K562 (cell line): ENCODE measurements around the gene FADD. TPM values are rescaled to one million over a fixed set of nuclear protein-coding genes. Genes with fewer than 3 reads are reported as not detected.

Source experiments
- ATAC-seq: fragments of 200-7000 bp; cut with Tn5 transposase; 3 replicates; pipeline ENCODE4 v1.9.1; 2020; ENCODE audit warnings: moderate library complexity
- BruUV-seq: library from RNA; stranded (reverse); fragments of 400-500 nt; replicated peaks from 2 replicates; lab custom pipeline; 2021; lab: Mats Ljungman, UMichigan
- CTCF ChIA-PET: fragments of 300-600 bp; formaldehyde crosslinking; extraction: SDS; loops from one replicate; lab custom pipeline; 2021; ENCODE audit warnings: low intra/inter-chr PET ratio; lab: Yijun Ruan, JAX
- POLR2A ChIA-PET: fragments of 300-600, 350-650 bp; sonication (Branson Sonifier 250); formaldehyde crosslinking; extraction: SDS; loops from one replicate; lab custom pipeline; 2021; ENCODE audit warnings: antibody characterized with exemption, inconsistent platforms; lab: Yijun Ruan, JAX
- DNase-seq, 4 experiments: peaks; one replicate each; pipeline versions ENCODE4 v3.0.0 to v3.0.0-alpha.2; 2011 to 2018; ENCODE audit warnings: low spot score in 3 of 4, mixed read lengths in 3 of 4; ENCODE audit errors: extremely low read depth in 1 of 4
- FAIRE-seq: peaks from 2 replicates; lab custom pipeline; 2011; peaks lifted over from hg19 to GRCh38; lab: Jason Lieb, UNC
- H2AFZ ChIP-seq: 2 replicates; pipeline ENCODE4 v1.6.0; 2011; ENCODE audit warnings: low read depth, low read length, control low read depth, inconsistent platforms
- H3K27ac ChIP-seq: fragments of 200-600 bp; 3 replicates; pipeline ENCODE4 v1.8.0; 2011; ENCODE audit warnings: low read depth, mild to moderate bottlenecking, control low read depth, inconsistent platforms, low read length, moderate library complexity, mixed read lengths; ENCODE audit errors: extremely low read depth
- H3K27me3 ChIP-seq, 2 experiments: fragments of 300-600 bp in 1 of 2; 2 replicates in 1 of 2; 3 replicates in 1 of 2; pipeline versions ENCODE4 v1.6.0 to v1.8.0; 2011; ENCODE audit warnings: inconsistent platforms in 2 of 2, low read length in 2 of 2, mild to moderate bottlenecking in 1 of 2, mixed read lengths in 1 of 2, moderate library complexity in 1 of 2; ENCODE audit not compliant: control insufficient read depth in 2 of 2, insufficient read depth in 2 of 2
- H3K36me3 ChIP-seq: fragments of 300-600 bp; 3 replicates; pipeline ENCODE4 v1.8.0; 2011; ENCODE audit warnings: mild to moderate bottlenecking, low read length, inconsistent platforms; ENCODE audit not compliant: control insufficient read depth, insufficient read depth
- H3K4me1 ChIP-seq, 2 experiments: fragments of 200-600 bp in 1 of 2; replicated peaks in 1 of 2; 2 replicates in 1 of 2; 3 replicates in 1 of 2; pipeline versions ENCODE4 v1.5.1 to v1.8.0; 2011; ENCODE audit warnings: inconsistent platforms in 2 of 2, low read length in 2 of 2, mild to moderate bottlenecking in 1 of 2, mixed read lengths in 1 of 2, moderate library complexity in 1 of 2; ENCODE audit not compliant: control insufficient read depth in 2 of 2, insufficient read depth in 2 of 2
- H3K4me2 ChIP-seq: 2 replicates; pipeline ENCODE4 v1.6.1; 2011; ENCODE audit warnings: low read length, control low read depth, inconsistent platforms, mixed read lengths; ENCODE audit not compliant: insufficient read depth
- H3K4me3 ChIP-seq: fragments of 200-600 bp; sonication (generic), shearing (Covaris generic); 2 replicates; pipeline ENCODE4 v1.5.1; 2016; ENCODE audit warnings: control low read depth, inconsistent platforms
- H3K79me2 ChIP-seq: fragments of 200-600 bp; 3 replicates; pipeline ENCODE4 v1.8.0; 2011; ENCODE audit warnings: low read length, inconsistent platforms; ENCODE audit not compliant: control insufficient read depth, insufficient read depth
- H3K9ac ChIP-seq, 2 experiments: 2 replicates each; pipeline versions ENCODE4 v1.6.0 to v1.6.1; 2011; ENCODE audit warnings: low read depth in 2 of 2, low read length in 2 of 2, control low read depth in 1 of 2, inconsistent platforms in 1 of 2, mild to moderate bottlenecking in 1 of 2, mixed read lengths in 1 of 2; ENCODE audit not compliant: insufficient read depth in 1 of 2
- H3K9me1 ChIP-seq: one replicate; pipeline ENCODE4 v1.6.0; 2011; ENCODE audit warnings: inconsistent platforms, mild to moderate bottlenecking, low read length, moderate library complexity; ENCODE audit not compliant: control insufficient read depth, insufficient read depth
- H3K9me3 ChIP-seq: replicated peaks from 2 replicates; pipeline ENCODE4 v1.5.1; 2011; ENCODE audit warnings: low read depth, low read length, inconsistent platforms; ENCODE audit not compliant: control insufficient read depth, insufficient read depth
- H4K20me1 ChIP-seq: replicated peaks from 2 replicates; pipeline ENCODE4 v1.6.1; 2011; ENCODE audit warnings: low read length, inconsistent platforms, mixed read lengths; ENCODE audit not compliant: control insufficient read depth, insufficient read depth
- L3MBTL2 ChIP-seq: fragments of 450-650 bp; IDR thresholded peaks from 2 replicates; pipeline ENCODE4 v1.6.1; 2016; ENCODE audit warnings: mild to moderate bottlenecking, moderate library complexity
- WGBS: fragments of 100-300 bp; shearing (Covaris generic); methylation state at CpG from one replicate; pipeline ENCODE4 v1.1.6; 2016; ENCODE audit warnings: low coverage, mixed read lengths; ENCODE audit not compliant: insufficient coverage; ENCODE audit errors: missing lambda C conversion rate; 5-methylcytosine and 5-hydroxymethylcytosine counted together
- in situ Hi-C: fragments of 300-500 bp; cut with MboI; formaldehyde crosslinking; loops from 4 replicates; pipeline ENCODE4 v1.15.0; 2018; ENCODE audit warnings: inconsistent platforms, mixed read lengths
- intact Hi-C: fragments of 100-400 bp; cut with micrococcal nuclease; formaldehyde crosslinking; loops from 2 replicates; pipeline ENCODE4 v1.14.2; 2022
- polyA plus RNA-seq, 8 experiments: library from polyadenylated mRNA; depleted of rRNA in 4 of 8; stranded (reverse) in 5 of 8; unstranded in 3 of 8; fragments of >200 nt; fragmentation: Nextera tagmentation in 2 of 8; fragmentation: Illumina TruSeq in 1 of 8; extraction: Ambion mirVana in 2 of 8; extraction: Trizol in 1 of 8; gene quantifications; 2 replicates each; pipeline versions ENCODE4 v1.2.1 to v1.2.3, GENCODE V29; 2011 to 2014; ENCODE audit warnings: inconsistent platforms in 1 of 8, missing spikeins in 1 of 8
- total RNA-seq, 7 experiments: library from RNA; depleted of rRNA in 6 of 7; stranded (reverse); fragments of >200 nt in 6 of 7; fragmentation: Illumina TruSeq in 2 of 7; extraction: Trizol in 2 of 7; gene quantifications; 2 replicates each; pipeline versions ENCODE4 v1.2.1 to v1.2.3, GENCODE V29; 2011 to 2021; ENCODE audit warnings: low replicate concordance in 1 of 7
- TF ChIP-seq, protein P1 (sequence below), 2 experiments: IDR thresholded peaks; 2 replicates each; pipeline ENCODE4 v1.6.1; 2011; ENCODE audit warnings: borderline replicate concordance in 1 of 2, control low read depth in 1 of 2, low read depth in 1 of 2, low read length in 1 of 2, mild to moderate bottlenecking in 1 of 2, mixed read lengths in 1 of 2, moderate library complexity in 1 of 2; ENCODE audit not compliant: insufficient read depth in 1 of 2, insufficient read length in 1 of 2, poor library complexity in 1 of 2, severe bottlenecking in 1 of 2; ENCODE audit errors: extremely low read depth in 1 of 2
- TF ChIP-seq, protein P2 (sequence below): sonication (generic); formaldehyde crosslinking; IDR thresholded peaks from 2 replicates; pipeline ENCODE4 v1.8.1; 2023; ENCODE audit warnings: mild to moderate bottlenecking, missing genetic modification reagents, moderate library complexity

The FADD gene
- total and polyA plus RNA-seq, 9 of the 15 experiments (the other 6 are each of a cell fraction or from before 2014, with no cell fraction given), result 0.29 to 26.9 (median 20.4) TPM

DNA sequence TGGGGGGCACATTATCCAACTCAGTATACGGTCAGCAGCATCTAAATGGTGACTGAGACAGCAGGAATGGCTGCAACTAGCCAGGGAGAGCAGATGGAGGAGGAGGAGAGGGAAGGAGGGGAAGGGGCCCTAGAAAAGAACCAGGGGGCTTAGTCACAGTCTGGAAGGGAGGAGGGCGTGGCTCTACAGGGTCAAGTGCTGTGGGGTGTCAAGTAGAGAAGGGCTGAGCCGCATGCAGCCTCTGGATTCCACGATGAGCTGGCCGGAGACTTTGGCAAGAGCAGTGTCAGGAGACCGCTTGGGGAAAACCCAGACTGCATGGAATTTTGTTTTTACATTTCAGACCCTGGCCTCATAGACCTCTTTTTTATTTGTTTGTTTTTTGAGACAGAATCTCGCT lies 41.6 kb downstream of the FADD start:
- ATAC-seq, result no peak
- no peak for FAIRE-seq

More for the DNA sequence above, 41.6 kb downstream of the FADD start:
- H3K9me3 ChIP-seq, result no peaks in the 10 kb centered on the region
- WGBS, result 14% methylated on average over 7 of the region's 7 CpGs
- no peak for DNase-seq
- peaks cover 4 to 13% of the 10 kb centered on the region in 2 experiments; a peak in 3 of 5 replicates for H3K4me1 ChIP-seq
- H3K79me2 ChIP-seq, result no peaks in the 10 kb centered on the region
- H3K9me1 ChIP-seq, result no peaks in the 10 kb centered on the region
- POLR2A ChIA-PET, result interaction anchor here (0.6 to 1.1 kb wide), 2 partner anchors 9 to 150 kb away, joined by 3 read pairs; no protein-coding TSS in a partner anchor
- no peaks in the 10 kb centered on the region for H4K20me1 ChIP-seq
- H3K4me2 ChIP-seq, result no peak overlapping the region
- intact Hi-C loops, result no loop called here
- in situ Hi-C loops, result no loop called here
- H3K4me3 ChIP-seq, result no peak overlapping the region
- CTCF ChIA-PET, result no interaction called here
- no TSS peak for BruUV-seq
- H2AFZ ChIP-seq, result no peak overlapping the region
- TF ChIP-seq, protein P1, sequence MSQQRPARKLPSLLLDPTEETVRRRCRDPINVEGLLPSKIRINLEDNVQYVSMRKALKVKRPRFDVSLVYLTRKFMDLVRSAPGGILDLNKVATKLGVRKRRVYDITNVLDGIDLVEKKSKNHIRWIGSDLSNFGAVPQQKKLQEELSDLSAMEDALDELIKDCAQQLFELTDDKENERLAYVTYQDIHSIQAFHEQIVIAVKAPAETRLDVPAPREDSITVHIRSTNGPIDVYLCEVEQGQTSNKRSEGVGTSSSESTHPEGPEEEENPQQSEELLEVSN (IDR thresholded peaks at IDR 0.05; ENCODE audit: borderline replicate concordance in 1 of 2, extremely low read depth in 1 of 2, insufficient read depth in 1 of 2, insufficient read length in 1 of 2, low read depth in 1 of 2, low read length in 1 of 2, poor library complexity in 1 of 2, severe bottlenecking in 1 of 2), result peak in 1 of 2 experiments; percentile 28
- TF ChIP-seq, protein P2, sequence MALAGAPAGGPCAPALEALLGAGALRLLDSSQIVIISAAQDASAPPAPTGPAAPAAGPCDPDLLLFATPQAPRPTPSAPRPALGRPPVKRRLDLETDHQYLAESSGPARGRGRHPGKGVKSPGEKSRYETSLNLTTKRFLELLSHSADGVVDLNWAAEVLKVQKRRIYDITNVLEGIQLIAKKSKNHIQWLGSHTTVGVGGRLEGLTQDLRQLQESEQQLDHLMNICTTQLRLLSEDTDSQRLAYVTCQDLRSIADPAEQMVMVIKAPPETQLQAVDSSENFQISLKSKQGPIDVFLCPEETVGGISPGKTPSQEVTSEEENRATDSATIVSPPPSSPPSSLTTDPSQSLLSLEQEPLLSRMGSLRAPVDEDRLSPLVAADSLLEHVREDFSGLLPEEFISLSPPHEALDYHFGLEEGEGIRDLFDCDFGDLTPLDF (CRISPR knock-in tag), result no peak
- TF ChIP-seq L3MBTL2, result peak; percentile 36; the same call in 1 of the 2 replicates
- TF ChIP-seq, all 486 proteins: peak for 2
- Histone ChIP-seq H3K9ac (no peak overlapping the region; a peak in 1 of 4 replicates), H3K27me3 (peaks cover 24 to 60% of the 10 kb centered on the region in 2 experiments), H3K36me3 (no peaks in the 10 kb centered on the region), H3K27ac (no peak overlapping the region)
